Activated naive CD8-positive, alpha-beta T cell treated with anti-CD3 and anti-CD28 coated beads, Interleukin-2, amount 10 ng/mL, durations not matched to agents 7 days and 5 days (primary cell): ENCODE measurements around the gene BRI3. TPM values are rescaled to one million over a fixed set of nuclear protein-coding genes. Genes with fewer than 3 reads are reported as not detected.

Experiments used
- ATAC-seq: fragments of 150-1000 bp; cut with Tn5 transposase; one replicate; pipeline ENCODE4 v1.10.0; 2021; ENCODE audit warnings: low read depth, moderate library complexity
- POLR2A ChIA-PET: fragments of 350-600 bp; sonication (Branson Sonifier 250); formaldehyde crosslinking; loops from one replicate; lab custom pipeline; 2021; ENCODE audit warnings: antibody characterized with exemption; lab: Charles Lee
- DNase-seq: peaks from one replicate; pipeline ENCODE4 v3.0.0; 2021
- H3K27ac Mint-ChIP-seq: one replicate; pipeline ENCODE4 v1.8.0; 2022; ENCODE audit warnings: mild to moderate bottlenecking, mixed read lengths
- H3K27me3 Mint-ChIP-seq: one replicate; pipeline ENCODE4 v1.8.0; 2022; ENCODE audit warnings: mild to moderate bottlenecking, moderate library complexity, mixed read lengths
- H3K36me3 Mint-ChIP-seq: one replicate; pipeline ENCODE4 v1.8.0; 2021; ENCODE audit warnings: mild to moderate bottlenecking, mixed read lengths
- H3K4me1 Mint-ChIP-seq: one replicate; pipeline ENCODE4 v1.8.0; 2021; ENCODE audit warnings: mixed read lengths
- H3K4me3 Mint-ChIP-seq: one replicate; pipeline ENCODE4 v1.8.0; 2022; ENCODE audit warnings: mild to moderate bottlenecking, moderate library complexity, mixed read lengths
- H3K9me3 Mint-ChIP-seq: one replicate; pipeline ENCODE4 v1.8.0; 2021; ENCODE audit warnings: mixed read lengths
- total RNA-seq, 2 experiments: library from RNA; stranded (reverse); gene quantifications; one replicate each; pipeline ENCODE4 v1.2.3, GENCODE V29; 2021

Gene BRI3
- total RNA-seq, 2 experiments from 2014 or later, result 53.6 to 55.3 TPM

DNA sequence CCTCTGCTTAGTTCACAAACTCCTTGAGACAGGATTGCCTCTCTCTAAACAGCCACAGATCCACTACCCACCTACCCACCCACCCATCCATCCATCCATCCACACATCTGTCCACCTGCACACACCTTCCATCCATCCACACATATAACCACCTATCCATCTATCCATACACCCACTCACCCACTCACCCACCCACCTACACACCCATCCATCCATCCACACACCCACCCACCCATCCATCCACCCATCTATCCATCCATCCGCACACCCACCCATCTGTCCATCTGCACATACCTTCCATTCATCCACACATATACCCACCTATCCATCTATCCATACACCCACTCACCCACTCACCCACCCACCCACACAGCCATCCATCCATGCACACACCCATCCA lies 39.1 kb upstream of the BRI3 start:
- no peaks in the 10 kb centered on the region for H3K4me1 Mint-ChIP-seq
- H3K4me3 Mint-ChIP-seq, result no peak overlapping the region
- ATAC-seq (no peak), DNase-seq (no peak)
- no peaks in the 10 kb centered on the region for H3K9me3 Mint-ChIP-seq
- no peak overlapping the region for H3K27ac Mint-ChIP-seq
- H3K36me3 Mint-ChIP-seq, result peaks cover 6% of the 10 kb centered on the region
- H3K27me3 Mint-ChIP-seq, result no peaks in the 10 kb centered on the region
- POLR2A ChIA-PET, result interaction anchor here (1.1 kb wide), 1 partner anchor 9 kb away, joined by 4 read pairs; no protein-coding TSS in a partner anchor

DNA sequence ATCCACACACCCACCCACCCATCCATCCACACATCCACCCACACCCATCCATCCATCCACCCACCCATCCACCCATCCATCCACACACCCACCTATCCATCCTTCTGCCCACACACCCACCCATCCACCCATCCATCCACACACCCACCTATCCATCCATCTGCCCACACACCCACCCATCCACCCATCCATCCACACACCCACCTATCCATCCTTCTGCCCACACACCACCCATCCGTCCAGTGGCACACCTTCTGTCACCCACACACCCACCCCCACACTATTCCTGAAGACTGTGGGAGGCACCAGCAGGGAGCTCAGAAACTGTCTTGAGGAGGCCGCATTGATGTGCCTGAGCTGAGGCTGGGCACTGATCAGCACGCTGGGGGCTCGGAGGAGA lies 38.6 kb upstream of the BRI3 start:
- no peak overlapping the region for H3K27ac Mint-ChIP-seq

DNA sequence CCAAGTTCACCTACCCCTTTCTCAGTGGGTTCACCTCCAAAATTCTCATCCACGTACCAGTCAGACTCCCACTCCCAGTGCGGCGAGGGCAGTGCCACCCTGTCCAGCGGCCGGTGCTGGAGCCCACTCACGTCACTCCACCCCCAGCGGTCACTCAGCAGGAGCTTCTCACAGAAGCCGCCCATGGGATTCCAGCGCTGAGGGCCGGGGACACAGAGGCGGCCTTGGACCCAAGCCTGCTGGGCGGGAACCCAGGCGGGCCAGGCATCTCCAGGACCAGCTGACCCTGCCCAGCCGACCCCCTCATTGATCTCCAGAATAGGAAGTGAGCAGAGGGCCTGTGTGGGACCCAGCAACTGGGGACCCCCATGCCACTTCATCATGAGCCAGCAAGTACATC lies 36.6 kb upstream of the BRI3 start:
- ATAC-seq (no peak), DNase-seq (no peak)
- POLR2A ChIA-PET, result no interaction called here
- Mint-ChIP-seq H3K4me3 (no peak overlapping the region), H3K9me3 (no peaks in the 10 kb centered on the region), H3K4me1 (peaks cover 9% of the 10 kb centered on the region), H3K27ac (no peak overlapping the region), H3K36me3 (peaks cover 10% of the 10 kb centered on the region), H3K27me3 (no peaks in the 10 kb centered on the region)

More for the DNA sequence above, 38.6 kb upstream of the BRI3 start:
- Mint-ChIP-seq H3K4me1 (peaks cover under 1% of the 10 kb centered on the region), H3K4me3 (no peak overlapping the region), H3K36me3 (peaks cover 7% of the 10 kb centered on the region), H3K9me3 (no peaks in the 10 kb centered on the region), H3K27me3 (no peaks in the 10 kb centered on the region)
- POLR2A ChIA-PET, result no interaction called here
- no peak for ATAC-seq
- no peak for DNase-seq

DNA sequence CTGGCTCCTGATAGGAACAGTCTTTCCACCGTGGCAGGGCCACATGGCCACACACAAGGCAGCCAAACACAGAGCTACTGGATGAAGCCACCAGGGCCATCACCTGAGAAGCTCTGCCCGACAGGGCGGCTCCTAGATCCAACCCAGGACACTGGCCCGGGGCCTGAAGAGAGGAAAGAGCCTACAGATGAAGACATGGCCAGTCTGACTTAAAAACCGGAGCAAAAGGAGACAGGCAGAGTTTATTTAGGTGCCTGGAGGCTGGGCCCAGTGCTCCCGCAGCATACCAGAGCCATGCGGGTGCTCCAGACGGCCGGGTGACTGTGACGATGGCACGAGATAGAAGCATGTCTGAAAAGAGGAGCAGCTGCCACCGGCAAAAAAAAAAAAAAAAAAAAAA lies 33.3 kb upstream of the BRI3 start:
- DNase-seq (no peak), ATAC-seq (no peak)
- no peak overlapping the region for H3K4me3 Mint-ChIP-seq
- peak overlapping the region; percentile 68 for H3K27ac Mint-ChIP-seq
- H3K9me3 Mint-ChIP-seq, result no peaks in the 10 kb centered on the region
- peaks cover 10% of the 10 kb centered on the region for H3K36me3 Mint-ChIP-seq
- peaks cover 25% of the 10 kb centered on the region for H3K4me1 Mint-ChIP-seq
- no peaks in the 10 kb centered on the region for H3K27me3 Mint-ChIP-seq
- POLR2A ChIA-PET, result no interaction called here

DNA sequence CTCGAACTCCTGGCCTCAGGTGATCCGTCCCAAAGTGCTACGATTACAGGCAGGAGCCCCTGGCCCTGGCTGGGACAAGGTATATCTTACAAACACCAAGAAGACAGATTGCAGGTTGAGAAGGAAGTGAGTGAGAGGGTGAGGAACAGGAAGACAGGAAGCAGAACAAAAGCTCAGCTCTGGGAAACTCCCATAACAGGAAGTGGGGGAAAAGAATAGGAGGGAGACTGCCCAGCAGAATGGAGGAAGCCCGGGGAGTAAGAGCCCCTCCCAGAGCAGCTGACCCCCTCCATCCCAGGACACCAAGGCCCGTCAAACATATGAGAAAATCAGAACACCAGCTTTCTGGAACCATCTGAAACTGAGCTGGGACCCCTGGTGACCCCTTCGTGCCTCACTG lies 32.4 kb upstream of the BRI3 start:
- no peaks in the 10 kb centered on the region for H3K9me3 Mint-ChIP-seq
- H3K27me3 Mint-ChIP-seq, result no peaks in the 10 kb centered on the region
- no peak for ATAC-seq
- H3K4me1 Mint-ChIP-seq, result peaks cover 29% of the 10 kb centered on the region
- DNase-seq, result no peak
- peaks cover 10% of the 10 kb centered on the region for H3K36me3 Mint-ChIP-seq
- peak overlapping the region; percentile 94 for H3K27ac Mint-ChIP-seq
- POLR2A ChIA-PET, result interaction anchor here (1.2 kb wide), 1 partner anchor 46 kb away, joined by 3 read pairs; no protein-coding TSS in a partner anchor
- H3K4me3 Mint-ChIP-seq, result peak overlapping the region; percentile 64

DNA sequence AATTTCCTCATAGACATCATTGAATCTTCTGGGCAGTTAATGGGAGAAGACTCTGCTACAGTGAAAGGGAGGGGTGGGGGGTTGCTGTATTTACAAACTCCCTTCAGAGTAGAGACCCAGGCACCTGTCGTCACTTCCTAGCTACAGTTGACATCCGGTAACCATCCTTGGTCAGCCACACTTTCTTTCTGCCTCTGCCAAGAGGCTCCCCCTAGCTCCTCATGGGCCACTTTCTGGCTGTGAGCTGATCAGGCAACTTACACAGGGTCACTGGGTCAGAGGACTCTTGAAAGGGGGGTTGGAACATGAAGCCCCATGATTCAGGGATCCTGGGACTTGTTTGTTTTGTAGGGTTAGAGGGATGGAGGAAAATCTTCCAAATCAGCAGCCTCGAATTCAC lies 30.7 kb upstream of the BRI3 start:
- Mint-ChIP-seq H3K9me3 (no peaks in the 10 kb centered on the region), H3K4me3 (peak overlapping the region; percentile 94), H3K27me3 (no peaks in the 10 kb centered on the region), H3K4me1 (peaks cover 39% of the 10 kb centered on the region), H3K27ac (peak overlapping the region; percentile 94), H3K36me3 (peaks cover 18% of the 10 kb centered on the region)
- peak; percentile 53 for DNase-seq
- POLR2A ChIA-PET, result interaction anchor here (0.6 to 2.2 kb wide), 9 partner anchors 9 to 230 kb away, joined by 3 to 26 read pairs (median 4); partner anchors contain the start of gene BAIAP2L1
- peak; percentile 40 for ATAC-seq

DNA sequence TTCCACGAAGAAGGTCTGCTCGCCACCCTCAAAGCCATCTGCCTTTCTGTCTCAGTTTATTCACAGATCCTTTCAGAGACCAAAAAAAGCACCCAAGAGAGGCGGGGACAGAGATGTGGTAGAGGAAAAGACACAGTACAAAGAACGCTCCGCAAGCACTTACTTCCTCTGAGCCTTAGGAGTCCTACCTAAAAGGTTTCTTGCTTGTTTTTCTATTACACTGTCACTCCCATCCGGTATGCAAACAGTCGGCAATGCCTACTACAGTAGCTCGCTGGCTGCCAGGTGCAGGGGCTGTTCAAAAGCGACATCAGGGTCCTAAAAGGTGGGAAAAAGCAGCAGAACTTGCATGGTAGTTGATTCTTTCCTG lies 30.3 kb upstream of the BRI3 start:
- DNase-seq, result no peak
- Mint-ChIP-seq H3K27ac (peak overlapping the region; percentile 94), H3K4me1 (peaks cover 43% of the 10 kb centered on the region), H3K9me3 (no peaks in the 10 kb centered on the region), H3K4me3 (peak overlapping the region; percentile 94), H3K27me3 (no peaks in the 10 kb centered on the region), H3K36me3 (peaks cover 19% of the 10 kb centered on the region)
- POLR2A ChIA-PET, result interaction anchor here (0.9 to 2.2 kb wide), 8 partner anchors 9 to 230 kb away, joined by 3 to 26 read pairs (median 4); partner anchors contain the start of gene BAIAP2L1
- ATAC-seq, result peak; percentile 56

DNA sequence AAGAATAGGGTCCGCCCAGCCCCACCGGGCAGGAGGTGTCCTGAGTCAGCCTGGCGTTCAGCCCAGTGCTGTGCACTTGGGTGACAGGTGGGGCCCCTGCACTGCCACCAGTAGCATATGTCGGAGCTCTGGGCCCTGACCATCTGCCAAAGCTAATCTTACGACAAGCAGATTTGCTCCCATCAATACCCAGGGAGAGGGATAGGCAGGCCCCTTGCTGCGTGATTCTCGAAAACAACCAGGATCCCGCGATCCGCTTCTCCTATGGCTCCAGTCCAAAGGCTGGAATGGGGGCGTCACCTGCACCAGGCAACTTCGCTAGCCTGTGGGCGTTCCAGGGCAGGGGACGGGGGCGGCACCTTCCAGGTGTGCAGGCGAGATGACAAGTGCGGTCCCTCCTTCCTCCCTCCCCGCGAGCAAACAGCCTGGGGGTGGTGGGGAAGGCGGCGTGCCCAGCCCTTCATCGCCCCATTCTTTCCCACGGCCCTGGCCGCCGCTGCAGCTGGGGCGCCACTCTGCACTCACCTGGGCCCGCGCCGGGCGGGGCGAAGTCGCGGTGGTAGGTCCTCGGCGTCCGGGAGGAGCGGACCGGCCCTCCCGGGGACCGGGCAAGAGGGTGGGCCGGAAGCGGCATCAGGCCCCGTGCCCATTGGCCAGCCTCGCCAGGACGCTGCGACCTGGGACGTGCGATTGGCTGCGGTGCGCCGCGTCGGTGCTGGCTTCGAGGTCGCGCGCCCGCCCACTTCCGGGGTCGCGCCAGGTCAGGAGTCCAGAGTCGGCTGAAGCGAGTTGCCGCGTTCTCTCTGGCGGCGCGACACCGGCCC lies 29.7 kb upstream of the BRI3 start, which contains the start of gene TECPR1:
TSS of gene TECPR1 (minus strand) at position 632 of the 824 bp plus-strand sequence. CDS start 6,086 bp downstream, outside the sequence.
- Mint-ChIP-seq H3K27ac (peak within 1 kb of the TSS; percentile 94), H3K4me3 (peak within 1 kb of the TSS; percentile 94), H3K9me3 (no peaks in the 10 kb centered on the region), H3K27me3 (no peaks in the 10 kb centered on the region), H3K4me1 (peaks cover 46% of the 10 kb centered on the region), H3K36me3 (peaks cover 25% of the 10 kb centered on the region)
- ATAC-seq (peak; percentile 89), DNase-seq (peak; percentile 94)
- POLR2A ChIA-PET, result interaction anchor here (1.0 to 2.2 kb wide), 6 partner anchors 10 to 144 kb away, joined by 3 to 26 read pairs (median 4); no protein-coding TSS in a partner anchor

DNA sequence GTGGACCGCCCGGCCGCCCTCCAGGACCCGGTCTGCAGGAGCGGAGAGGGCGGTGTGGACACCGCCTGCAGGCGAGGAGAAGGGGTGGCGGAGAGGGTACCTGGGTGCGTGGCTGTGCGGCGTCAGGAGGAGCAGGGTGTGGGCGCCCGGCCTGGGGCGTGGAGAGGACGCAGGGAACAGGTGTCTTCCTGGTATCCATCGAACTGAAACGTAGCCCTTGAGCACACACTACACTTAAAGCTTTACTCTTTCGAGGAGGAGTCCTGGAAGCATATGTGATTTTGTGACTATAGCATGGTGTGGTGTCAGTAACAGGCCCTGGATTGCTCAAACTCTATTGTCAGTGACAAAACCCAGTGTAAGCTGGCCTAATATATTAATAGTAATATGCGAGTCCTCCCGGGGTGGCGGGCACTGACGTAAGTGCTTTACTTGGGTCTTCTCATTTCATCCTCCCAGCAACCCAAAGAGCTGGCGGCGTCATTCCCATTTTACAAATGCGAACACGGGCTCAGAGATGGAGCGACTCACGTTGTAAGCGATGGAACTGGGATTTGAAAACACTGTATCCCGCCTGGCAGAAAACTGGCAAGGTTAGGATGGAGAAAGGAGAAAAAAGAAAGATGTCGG lies 28.9 kb upstream of the BRI3 start:
- peak overlapping the region; percentile 94 for H3K4me3 Mint-ChIP-seq
- ATAC-seq (no peak), DNase-seq (no peak)
- H3K4me1 Mint-ChIP-seq, result peaks cover 47% of the 10 kb centered on the region
- peak overlapping the region; percentile 94 for H3K27ac Mint-ChIP-seq
- H3K36me3 Mint-ChIP-seq, result peaks cover 29% of the 10 kb centered on the region
- H3K27me3 Mint-ChIP-seq, result no peaks in the 10 kb centered on the region
- POLR2A ChIA-PET, result interaction anchor here (0.6 to 1.1 kb wide), 3 partner anchors 36 to 146 kb away, joined by 3 read pairs; no protein-coding TSS in a partner anchor
- H3K9me3 Mint-ChIP-seq, result no peaks in the 10 kb centered on the region

DNA sequence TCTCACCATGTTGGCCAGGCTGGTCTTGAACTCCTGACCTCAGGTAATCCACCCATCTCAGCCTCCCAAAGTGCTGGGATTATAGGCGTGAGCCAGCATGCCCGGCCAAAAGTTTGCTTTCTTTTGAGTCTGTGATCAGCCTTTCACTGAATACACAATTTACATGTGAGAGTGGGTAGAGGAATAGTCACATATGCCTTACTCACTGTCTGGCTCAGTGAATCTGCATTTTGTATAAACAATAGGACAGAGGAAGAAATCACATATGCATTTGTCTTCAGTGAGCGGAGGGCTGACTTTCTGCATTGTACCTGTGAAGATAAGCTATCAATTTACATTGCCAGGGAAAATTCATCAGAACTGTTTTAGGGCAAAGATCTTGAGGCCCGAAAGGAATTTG lies 27.0 kb upstream of the BRI3 start:
- ATAC-seq, result no peak
- peaks cover 2% of the 10 kb centered on the region for H3K9me3 Mint-ChIP-seq
- H3K27ac Mint-ChIP-seq, result no peak overlapping the region
- H3K4me1 Mint-ChIP-seq, result peaks cover 41% of the 10 kb centered on the region
- POLR2A ChIA-PET, result no interaction called here
- peaks cover 30% of the 10 kb centered on the region for H3K36me3 Mint-ChIP-seq
- no peak for DNase-seq
- H3K27me3 Mint-ChIP-seq, result no peaks in the 10 kb centered on the region
- H3K4me3 Mint-ChIP-seq, result peak overlapping the region; percentile 35

DNA sequence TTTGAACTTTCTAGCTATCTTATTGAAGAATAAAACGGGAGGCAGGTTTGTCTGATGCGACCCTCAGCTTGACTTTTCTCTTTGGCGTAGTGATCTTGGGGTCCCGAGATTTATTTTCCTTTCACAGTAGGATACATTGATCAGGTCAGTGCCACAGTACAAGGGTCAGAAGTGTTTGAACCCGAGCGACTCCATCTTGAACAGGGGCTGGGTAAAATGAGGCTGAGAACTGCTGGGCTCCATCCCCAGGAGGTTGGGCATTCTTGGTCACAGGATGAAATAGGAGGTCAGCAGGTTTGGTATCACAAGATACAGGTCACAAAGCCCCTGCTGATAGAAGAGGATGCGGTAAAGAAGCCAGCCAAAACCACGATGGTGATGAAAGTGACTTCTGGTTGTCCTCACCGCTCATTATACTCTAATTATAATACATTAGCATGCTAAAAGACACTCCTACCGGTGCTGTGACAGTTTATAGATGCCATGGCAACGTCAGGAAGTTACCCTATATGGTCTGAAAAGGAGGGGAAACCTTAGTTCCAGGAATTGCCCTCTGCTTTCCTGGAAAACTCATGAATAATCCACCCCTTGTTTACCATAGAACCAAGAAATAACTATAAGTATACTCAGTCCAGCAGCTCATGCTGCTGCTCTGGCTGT lies 26.4 kb upstream of the BRI3 start:
- Mint-ChIP-seq H3K36me3 (peaks cover 29% of the 10 kb centered on the region), H3K27ac (peak overlapping the region; percentile 58), H3K4me3 (peak overlapping the region; percentile 35), H3K9me3 (peaks cover 2% of the 10 kb centered on the region), H3K4me1 (peaks cover 36% of the 10 kb centered on the region), H3K27me3 (no peaks in the 10 kb centered on the region)
- POLR2A ChIA-PET, result no interaction called here
- no peak for ATAC-seq
- no peak for DNase-seq

DNA sequence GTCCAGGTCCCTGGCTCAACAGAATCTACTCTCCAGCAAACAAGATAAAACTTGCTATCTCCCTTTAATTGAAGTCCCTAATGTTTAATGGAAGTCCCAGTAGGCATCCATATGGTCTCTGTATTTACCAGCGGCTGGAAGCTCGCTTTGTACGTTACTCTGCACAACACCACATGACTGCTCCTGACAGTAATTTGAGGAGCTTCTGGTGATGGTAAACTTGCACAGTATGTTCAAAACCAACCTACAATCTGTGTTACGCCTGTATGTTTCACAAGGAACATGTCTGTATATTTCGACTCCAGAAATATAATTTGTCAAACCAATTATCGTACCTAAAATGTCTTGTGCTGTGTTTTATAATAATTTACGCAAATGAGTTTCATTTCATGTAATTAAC lies 25.1 kb upstream of the BRI3 start:
- ATAC-seq (no peak), DNase-seq (no peak)
- POLR2A ChIA-PET, result no interaction called here
- Mint-ChIP-seq H3K4me3 (no peak overlapping the region), H3K27me3 (no peaks in the 10 kb centered on the region), H3K36me3 (peaks cover 36% of the 10 kb centered on the region), H3K27ac (peak overlapping the region; percentile 51), H3K4me1 (peaks cover 28% of the 10 kb centered on the region), H3K9me3 (peaks cover 2% of the 10 kb centered on the region)

DNA sequence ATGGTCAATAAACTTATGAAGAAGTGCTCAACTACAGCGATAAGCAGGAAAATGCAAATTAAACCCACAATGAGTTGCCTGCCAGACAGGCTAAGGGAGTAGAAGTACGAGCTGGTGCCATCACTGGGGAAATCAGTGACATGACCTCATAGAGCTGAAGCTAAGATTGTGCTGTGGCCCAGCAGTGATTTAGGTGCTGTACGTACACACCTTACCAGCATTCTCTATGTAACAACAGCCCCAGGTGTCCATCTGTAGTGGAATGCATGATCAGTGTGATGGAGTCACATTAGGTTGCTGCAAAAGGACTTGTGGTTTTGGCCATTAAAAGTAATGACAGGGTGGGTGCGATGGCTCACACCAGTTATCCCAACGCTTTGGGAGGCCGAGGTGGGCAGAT lies 23.8 kb upstream of the BRI3 start:
- Mint-ChIP-seq H3K36me3 (peaks cover 42% of the 10 kb centered on the region), H3K27ac (no peak overlapping the region), H3K4me3 (no peak overlapping the region), H3K9me3 (peaks cover 2% of the 10 kb centered on the region), H3K4me1 (peaks cover 24% of the 10 kb centered on the region), H3K27me3 (no peaks in the 10 kb centered on the region)
- POLR2A ChIA-PET, result no interaction called here
- DNase-seq (no peak), ATAC-seq (no peak)
